A673 (cell line): ENCODE results near the gene B4GALT5. TPM values are rescaled to one million over a fixed set of nuclear protein-coding genes. Genes with fewer than 3 reads are reported as not detected.

Experiments
- BruUV-seq: library from RNA; stranded (reverse); fragments of 400-500 nt; replicated peaks from 2 replicates; lab custom pipeline; 2021; lab: Mats Ljungman, UMichigan
- CTCF ChIA-PET: fragments of 300-600 bp; sonication (Branson Sonifier 250); formaldehyde crosslinking; loops from one replicate; lab custom pipeline; 2022; ENCODE audit warnings: antibody characterized with exemption; lab: Charles Lee
- POLR2A ChIA-PET: fragments of 300-600 bp; sonication (Branson Sonifier 250); formaldehyde crosslinking; loops from one replicate; lab custom pipeline; 2022; ENCODE audit warnings: antibody characterized with exemption; ENCODE audit not compliant: low non-redundant PET; lab: Charles Lee
- DNase-seq: peaks from one replicate; pipeline ENCODE4 v3.0.0-alpha.2; 2015; ENCODE audit warnings: low spot score
- H3K27ac ChIP-seq: fragments of 200-600 bp; sonication (generic); 2 replicates; pipeline ENCODE4 v1.5.1; 2016; ENCODE audit warnings: mixed run types, low read depth, mild to moderate bottlenecking, mixed read lengths, antibody characterized with exemption, low read length; ENCODE audit not compliant: poor library complexity, severe bottlenecking
- H3K27me3 ChIP-seq: fragments of 200-600 bp; sonication (generic); replicated peaks from 2 replicates; pipeline ENCODE4 v1.6.1; 2017; ENCODE audit warnings: mixed run types, low read depth, mild to moderate bottlenecking, mixed read lengths, antibody characterized with exemption, low read length; ENCODE audit not compliant: insufficient read depth, poor library complexity
- H3K36me3 ChIP-seq: fragments of 200-600 bp; sonication (generic); 2 replicates; pipeline ENCODE4 v1.6.1; 2016; ENCODE audit warnings: mixed run types, mild to moderate bottlenecking, mixed read lengths, antibody characterized with exemption, low read length; ENCODE audit not compliant: insufficient read depth, poor library complexity, severe bottlenecking
- H3K4me1 ChIP-seq: fragments of 200-600 bp; sonication (generic); 2 replicates; pipeline ENCODE4 v1.6.1; 2017; ENCODE audit warnings: mixed run types, mild to moderate bottlenecking, mixed read lengths, antibody characterized with exemption, low read length; ENCODE audit not compliant: insufficient read depth, poor library complexity, severe bottlenecking
- H3K4me3 ChIP-seq: fragments of 200-600 bp; sonication (generic); 2 replicates; pipeline ENCODE4 v1.5.1; 2016; ENCODE audit warnings: low read depth, mixed run types, mild to moderate bottlenecking, mixed read lengths, low read length; ENCODE audit not compliant: poor library complexity, severe bottlenecking
- H3K9me3 ChIP-seq: fragments of 200-600 bp; sonication (generic); 2 replicates; pipeline ENCODE4 v1.6.1; 2016; ENCODE audit warnings: mixed run types, low read depth, mild to moderate bottlenecking, mixed read lengths, antibody characterized with exemption, low read length; ENCODE audit not compliant: poor library complexity, severe bottlenecking
- EZH2 ChIP-seq: fragments of 200-600 bp; sonication (generic); IDR thresholded peaks from 2 replicates; pipeline ENCODE4 v1.6.1; 2017; ENCODE audit warnings: borderline replicate concordance, low read depth, mild to moderate bottlenecking, mixed read lengths, antibody characterized with exemption, low read length; ENCODE audit not compliant: poor library complexity, severe bottlenecking
- intact Hi-C: fragments of 100-400 bp; cut with micrococcal nuclease; formaldehyde crosslinking; loops from one replicate; pipeline ENCODE4 v1.10.0; 2022; ENCODE audit not compliant: unreplicated experiment
- total RNA-seq: library from RNA; stranded (reverse); gene quantifications from 2 replicates; pipeline ENCODE4 v1.2.3, GENCODE V29; 2021
- TF ChIP-seq, protein P1 (sequence below): fragments of 300-800, 200-600 bp; sonication (generic); conservative IDR thresholded peaks from 2 replicates; pipeline ENCODE4 v1.5.1; 2017; ENCODE audit warnings: low read depth, mild to moderate bottlenecking, antibody characterized with exemption, low read length, moderate library complexity, mixed read lengths

Gene B4GALT5
- total RNA-seq, 1 experiment from 2014 or later, result 78.0 TPM

DNA sequence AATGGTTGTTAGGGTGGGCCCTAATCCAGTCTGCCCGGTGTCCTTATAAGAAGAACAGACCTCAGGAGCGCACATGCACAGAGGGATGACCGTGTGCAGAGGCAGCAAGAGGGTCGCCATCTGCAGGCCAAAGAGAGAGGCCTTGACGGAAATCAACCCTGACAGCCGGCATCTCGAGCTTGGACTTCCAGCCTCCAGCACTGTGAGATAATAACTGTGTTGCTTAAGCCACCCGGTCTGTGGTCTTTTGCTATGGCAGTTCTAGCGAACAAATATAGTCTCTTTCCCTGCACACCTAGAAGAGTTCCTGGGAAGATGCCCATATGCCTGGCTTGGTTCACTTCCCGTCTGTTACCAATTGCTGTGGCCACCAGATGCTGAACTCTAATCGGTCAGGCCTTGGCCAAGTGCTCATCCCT, 110.5 kb downstream of the B4GALT5 start:
- no peaks in the 10 kb centered on the region for H3K9me3 ChIP-seq
- DNase-seq, result no peak
- H3K27me3 ChIP-seq, result no peaks in the 10 kb centered on the region
- POLR2A ChIA-PET, result no interaction called here
- no TSS peak for BruUV-seq
- no peaks in the 10 kb centered on the region for H3K36me3 ChIP-seq
- no peak overlapping the region for H3K27ac ChIP-seq
- CTCF ChIA-PET, result interaction anchor here (1.3 kb wide), 1 partner anchor 61 kb away, joined by 9 read pairs; no protein-coding TSS in a partner anchor
- intact Hi-C loops, result loop anchor here (1.0 kb wide), 1 partner anchor 62 kb away; no protein-coding TSS in a partner anchor
- no peak for TF ChIP-seq EZH2
- TF ChIP-seq, protein P1, sequence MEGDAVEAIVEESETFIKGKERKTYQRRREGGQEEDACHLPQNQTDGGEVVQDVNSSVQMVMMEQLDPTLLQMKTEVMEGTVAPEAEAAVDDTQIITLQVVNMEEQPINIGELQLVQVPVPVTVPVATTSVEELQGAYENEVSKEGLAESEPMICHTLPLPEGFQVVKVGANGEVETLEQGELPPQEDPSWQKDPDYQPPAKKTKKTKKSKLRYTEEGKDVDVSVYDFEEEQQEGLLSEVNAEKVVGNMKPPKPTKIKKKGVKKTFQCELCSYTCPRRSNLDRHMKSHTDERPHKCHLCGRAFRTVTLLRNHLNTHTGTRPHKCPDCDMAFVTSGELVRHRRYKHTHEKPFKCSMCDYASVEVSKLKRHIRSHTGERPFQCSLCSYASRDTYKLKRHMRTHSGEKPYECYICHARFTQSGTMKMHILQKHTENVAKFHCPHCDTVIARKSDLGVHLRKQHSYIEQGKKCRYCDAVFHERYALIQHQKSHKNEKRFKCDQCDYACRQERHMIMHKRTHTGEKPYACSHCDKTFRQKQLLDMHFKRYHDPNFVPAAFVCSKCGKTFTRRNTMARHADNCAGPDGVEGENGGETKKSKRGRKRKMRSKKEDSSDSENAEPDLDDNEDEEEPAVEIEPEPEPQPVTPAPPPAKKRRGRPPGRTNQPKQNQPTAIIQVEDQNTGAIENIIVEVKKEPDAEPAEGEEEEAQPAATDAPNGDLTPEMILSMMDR, result peak; percentile 42
- no peak overlapping the region for H3K4me3 ChIP-seq
- no peaks in the 10 kb centered on the region for H3K4me1 ChIP-seq

DNA sequence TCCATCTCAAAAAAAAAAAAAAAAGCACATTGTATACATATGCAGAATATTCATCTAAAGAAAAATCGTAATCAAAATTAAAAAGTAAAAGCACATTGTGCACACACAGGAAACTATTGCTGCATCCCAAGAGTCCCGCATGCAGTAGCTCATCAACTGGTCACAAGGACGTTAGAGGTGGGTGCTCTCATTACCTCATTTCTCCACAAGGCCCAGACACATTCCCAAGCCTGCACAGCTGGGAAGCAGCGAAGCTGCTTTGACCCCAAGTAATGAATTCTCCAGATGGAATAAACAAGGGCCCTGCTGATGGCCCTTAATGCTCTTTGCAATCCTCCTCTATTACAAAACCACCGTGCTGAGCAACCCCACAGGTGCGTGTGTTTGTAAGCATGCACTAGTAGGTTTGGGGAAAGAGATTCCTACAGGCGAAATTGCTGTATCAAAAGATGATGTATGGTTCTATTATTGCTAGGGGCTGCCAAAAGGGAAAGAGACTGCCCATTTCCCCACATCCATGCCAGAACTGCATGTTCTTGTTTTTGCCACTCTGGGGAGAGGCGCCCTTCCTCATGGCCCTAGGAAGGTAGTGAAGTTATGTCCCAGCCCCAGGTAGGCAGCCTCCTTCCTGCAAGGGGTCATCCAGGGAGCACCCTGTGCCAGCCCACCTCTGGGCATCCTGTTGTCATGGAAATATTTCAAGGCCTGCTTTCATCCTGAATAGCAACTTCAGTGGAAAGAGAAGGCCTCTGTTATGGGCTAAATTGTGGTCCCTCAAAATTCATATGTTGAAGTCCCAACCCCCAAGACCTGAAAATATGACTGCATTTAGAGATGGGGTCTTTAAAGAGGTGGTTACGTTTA, 111.1 kb downstream of the B4GALT5 start:
- POLR2A ChIA-PET, result no interaction called here
- DNase-seq, result no peak
- Histone ChIP-seq H3K27me3 (no peaks in the 10 kb centered on the region), H3K4me1 (no peaks in the 10 kb centered on the region), H3K4me3 (no peak overlapping the region), H3K9me3 (no peaks in the 10 kb centered on the region), H3K36me3 (no peaks in the 10 kb centered on the region), H3K27ac (no peak overlapping the region)
- no peak for TF ChIP-seq EZH2
- TF ChIP-seq, protein P1, result no peak
- intact Hi-C loops, result loop anchor here (1.0 kb wide), 1 partner anchor 61 kb away; no protein-coding TSS in a partner anchor
- CTCF ChIA-PET, result interaction anchor here (1.3 kb wide), 1 partner anchor 61 kb away, joined by 9 read pairs; no protein-coding TSS in a partner anchor
- no TSS peak for BruUV-seq

DNA sequence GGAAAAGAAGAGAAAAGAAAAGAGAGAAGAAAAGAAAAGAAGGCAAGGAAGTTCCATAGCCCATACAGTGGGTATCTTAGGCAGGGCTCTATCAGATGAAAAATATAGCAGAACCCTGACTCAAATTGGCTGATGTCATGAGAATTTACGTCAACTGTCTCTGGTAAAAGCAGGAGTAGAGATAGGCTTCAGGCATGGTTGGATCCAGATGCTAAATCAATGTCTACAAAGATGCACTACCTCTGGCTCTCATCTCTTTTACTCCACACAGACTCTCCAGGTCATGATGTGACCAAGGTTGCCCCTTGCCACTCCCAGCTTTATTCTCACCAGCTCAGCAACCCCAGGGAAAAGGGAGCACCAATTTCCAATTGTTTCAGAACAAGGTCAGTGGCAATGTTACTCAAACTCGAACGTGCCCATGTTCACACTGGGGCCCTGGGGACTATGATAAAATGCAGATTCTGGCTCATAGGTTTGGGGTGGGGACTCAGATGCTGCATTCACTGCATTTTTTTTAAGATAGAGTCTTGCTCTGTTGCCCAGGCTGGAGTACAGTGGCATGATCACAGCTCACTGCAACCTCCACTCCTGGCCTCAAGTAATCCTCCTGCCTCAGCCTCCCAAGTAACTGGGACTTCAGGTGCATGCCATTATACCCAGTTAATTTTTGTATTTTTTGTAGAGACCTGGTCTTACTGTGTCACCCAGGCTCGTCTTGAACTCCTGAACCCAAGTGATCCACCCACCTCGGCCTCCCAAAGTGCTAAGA, 112.3 kb downstream of the B4GALT5 start:
- POLR2A ChIA-PET, result no interaction called here

More for the DNA sequence above, 112.3 kb downstream of the B4GALT5 start:
- H3K27ac ChIP-seq, result no peak overlapping the region
- no peaks in the 10 kb centered on the region for H3K36me3 ChIP-seq
- CTCF ChIA-PET, result no interaction called here
- no peak for DNase-seq
- H3K4me1 ChIP-seq, result no peaks in the 10 kb centered on the region
- intact Hi-C loops, result no loop called here
- TF ChIP-seq, protein P1, result no peak
- TF ChIP-seq EZH2, result no peak
- BruUV-seq, result no TSS peak
- no peaks in the 10 kb centered on the region for H3K27me3 ChIP-seq
- H3K4me3 ChIP-seq, result no peak overlapping the region
- no peaks in the 10 kb centered on the region for H3K9me3 ChIP-seq
